Dedifferentiated amniotic fluid mesenchymal stem cell (primary cell): Measurements from ENCODE around the gene MYL5.

Experiments
- DNase-seq: peaks from one replicate; pipeline ENCODE4 v3.0.0-alpha.2; 2016; ENCODE audit errors: extremely low spot score

The MYL5 gene

GRCh38 chr4:675036-675882 is 917 bp downstream of the MYL5 start:
- no peak for DNase-seq

- no peak for DNase-seq
Measured at GRCh38 chr4:675980-676870, 1.9 kb downstream of the MYL5 start.

DNA sequence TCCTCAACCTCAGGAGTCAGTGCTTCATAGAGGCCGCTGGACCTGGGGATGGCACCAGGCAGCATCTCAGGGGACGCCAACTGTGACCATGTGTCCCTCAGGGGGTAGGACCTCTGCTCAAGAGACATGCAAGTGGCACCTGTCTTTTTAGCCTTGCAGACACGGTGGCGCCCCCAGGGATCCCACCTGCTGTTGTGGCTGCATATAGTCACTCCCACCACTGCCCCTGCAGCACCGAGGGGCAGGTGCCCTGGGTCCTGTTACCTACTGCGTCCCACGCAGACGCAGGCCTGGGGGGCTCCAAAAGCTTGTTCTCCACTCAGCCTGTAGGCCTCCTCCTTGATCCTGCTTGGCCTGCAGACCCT is 2.5 kb downstream of the MYL5 start:
- DNase-seq, result no peak

DNA sequence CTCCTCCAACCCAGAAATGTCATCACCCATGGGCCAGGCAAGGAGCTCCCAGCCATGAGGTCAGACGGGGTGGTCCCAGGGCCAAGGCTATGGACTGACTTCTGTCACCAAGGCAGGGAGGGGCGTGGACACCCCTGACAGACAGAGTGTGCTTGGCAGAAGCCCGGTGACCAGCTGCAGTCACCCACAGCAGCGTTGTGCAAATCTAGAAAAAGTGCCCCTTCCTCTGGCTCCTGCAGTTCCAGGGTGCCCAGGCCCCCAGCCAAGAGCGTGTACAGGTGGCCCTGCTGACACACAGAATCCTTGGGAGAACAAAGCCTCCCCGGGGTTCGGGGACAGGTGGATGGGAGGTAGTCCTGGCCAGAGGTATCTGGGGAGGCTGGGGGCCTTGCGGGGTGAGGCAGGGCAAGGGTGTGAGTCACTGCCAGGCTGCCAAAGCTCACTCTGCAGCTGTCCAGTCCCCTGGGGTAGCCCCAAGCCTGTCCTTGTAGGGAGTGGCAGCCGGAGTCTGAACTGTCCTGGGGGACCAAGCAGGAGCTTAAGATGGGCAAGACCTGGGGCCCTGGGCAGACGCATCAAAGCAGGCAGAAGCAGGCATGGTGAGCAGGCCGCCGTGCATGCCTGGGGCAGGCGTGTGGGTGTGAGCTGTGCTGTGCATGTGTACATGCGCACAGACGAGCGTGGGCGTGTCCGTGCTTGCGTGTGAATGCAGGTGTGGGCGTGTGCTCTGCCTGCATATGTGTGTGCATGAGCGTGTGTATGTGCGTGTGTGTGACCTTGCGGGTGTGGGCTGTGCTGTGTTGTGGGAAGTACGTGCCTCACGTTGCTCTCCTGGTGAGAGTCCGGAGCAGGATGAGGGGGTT is 3.3 kb downstream of the MYL5 start:
- no peak for DNase-seq

- DNase-seq, result no peak
Measured at GRCh38 chr4:678331-679103, 4.2 kb downstream of the MYL5 start.

DNA sequence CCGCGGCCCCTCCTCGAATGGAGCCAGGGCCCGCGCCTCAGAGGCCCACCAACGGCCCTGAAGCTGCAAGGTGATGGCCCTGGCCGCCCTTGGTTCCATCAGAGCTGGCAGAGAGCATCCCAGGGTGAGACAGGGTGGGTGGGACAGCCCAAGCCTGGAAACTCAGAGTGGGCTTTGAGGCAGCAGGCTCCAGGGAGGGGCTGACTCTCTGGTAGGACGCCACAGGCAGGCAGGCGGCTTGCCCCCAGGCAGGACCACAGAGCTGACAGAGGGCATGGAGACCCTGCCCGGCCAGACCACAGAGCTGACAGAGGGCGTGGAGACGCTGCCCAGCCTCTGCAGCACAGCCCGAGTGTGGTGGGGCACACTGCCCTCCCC is 4.8 kb downstream of the MYL5 start:
- no peak for DNase-seq

GRCh38 chr4:679629-680028 is 5.3 kb downstream of the MYL5 start:
- DNase-seq, result no peak

DNA sequence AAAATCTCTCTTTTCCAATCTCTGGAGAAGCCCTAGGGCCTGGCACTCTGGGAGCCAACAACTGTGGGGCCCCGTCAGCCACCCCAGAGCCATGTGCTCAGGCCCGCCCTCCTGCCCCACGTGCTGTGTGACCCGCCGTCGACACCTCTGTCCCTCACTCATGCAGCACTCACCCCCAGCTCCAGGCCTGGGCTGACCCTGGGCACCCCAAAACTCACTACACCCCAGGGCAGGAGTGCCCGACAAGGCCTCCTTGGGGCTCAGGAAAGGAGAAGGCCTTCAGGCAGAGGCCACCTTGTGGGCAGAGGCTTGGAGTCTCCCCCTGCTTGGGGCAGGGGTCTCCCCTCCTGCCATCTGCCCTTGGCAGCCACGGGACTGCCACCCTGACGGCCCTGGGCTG is 5.7 kb downstream of the MYL5 start:
- no peak for DNase-seq

DNA sequence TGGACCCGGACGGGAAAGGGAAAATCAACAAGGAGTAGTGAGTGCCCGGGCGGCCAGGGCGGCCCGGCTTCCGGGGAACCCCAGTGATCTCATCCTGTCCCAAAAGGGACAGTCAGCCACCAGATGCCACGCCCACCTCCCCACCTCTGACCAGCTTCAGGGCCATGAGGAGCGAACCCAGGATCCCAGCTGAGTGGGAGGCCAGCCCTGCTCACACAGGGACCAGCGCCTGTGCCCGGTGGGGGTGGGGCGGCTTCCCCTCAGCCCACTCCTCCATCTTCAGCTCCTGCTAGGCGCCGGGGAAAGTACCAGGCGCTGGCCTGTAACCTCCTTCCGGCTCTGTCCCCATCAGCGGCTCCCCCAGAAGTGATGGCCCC is 6.2 kb downstream of the MYL5 start:
- no peak for DNase-seq

GRCh38 chr4:680928-681645 is 6.7 kb downstream of the MYL5 start:
- DNase-seq, result no peak

GRCh38 chr4:681736-682451 is 7.6 kb downstream of the MYL5 start:
- DNase-seq, result no peak

- no peak for DNase-seq
Measured at GRCh38 chr4:682490-683172, 8.3 kb downstream of the MYL5 start.

DNA sequence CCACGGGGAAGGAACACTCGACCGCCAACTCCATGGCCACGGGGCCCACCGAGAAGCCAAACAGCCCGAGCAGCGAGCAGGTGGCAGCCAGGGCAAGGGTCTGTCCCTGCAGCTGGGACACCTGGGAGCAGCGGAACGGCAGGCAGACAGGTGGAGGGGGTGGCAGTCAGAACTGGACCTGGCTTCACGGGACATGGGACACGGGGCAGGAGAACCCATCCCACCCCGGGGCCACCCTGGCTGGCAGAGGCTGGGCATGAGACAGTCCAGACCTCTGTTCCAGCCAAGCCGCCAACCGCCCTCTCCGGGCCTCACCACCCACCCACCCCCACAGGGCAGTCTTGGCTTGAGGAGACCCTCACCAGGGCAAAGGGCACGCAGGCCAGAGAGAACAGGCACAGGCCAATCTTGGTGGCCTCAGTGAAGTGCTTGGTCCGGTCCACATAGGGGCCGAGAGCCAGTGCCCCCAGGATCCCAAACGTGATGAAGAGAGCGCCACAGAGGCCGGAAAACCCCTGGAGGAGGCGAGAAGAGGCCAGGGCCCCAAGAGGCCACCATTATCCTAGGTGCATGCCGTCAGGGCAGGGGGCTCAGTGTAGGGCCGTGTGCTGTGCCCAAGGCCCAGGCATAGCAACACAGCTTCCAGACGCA is 9.0 kb downstream of the MYL5 start:
- DNase-seq, result no peak

DNA sequence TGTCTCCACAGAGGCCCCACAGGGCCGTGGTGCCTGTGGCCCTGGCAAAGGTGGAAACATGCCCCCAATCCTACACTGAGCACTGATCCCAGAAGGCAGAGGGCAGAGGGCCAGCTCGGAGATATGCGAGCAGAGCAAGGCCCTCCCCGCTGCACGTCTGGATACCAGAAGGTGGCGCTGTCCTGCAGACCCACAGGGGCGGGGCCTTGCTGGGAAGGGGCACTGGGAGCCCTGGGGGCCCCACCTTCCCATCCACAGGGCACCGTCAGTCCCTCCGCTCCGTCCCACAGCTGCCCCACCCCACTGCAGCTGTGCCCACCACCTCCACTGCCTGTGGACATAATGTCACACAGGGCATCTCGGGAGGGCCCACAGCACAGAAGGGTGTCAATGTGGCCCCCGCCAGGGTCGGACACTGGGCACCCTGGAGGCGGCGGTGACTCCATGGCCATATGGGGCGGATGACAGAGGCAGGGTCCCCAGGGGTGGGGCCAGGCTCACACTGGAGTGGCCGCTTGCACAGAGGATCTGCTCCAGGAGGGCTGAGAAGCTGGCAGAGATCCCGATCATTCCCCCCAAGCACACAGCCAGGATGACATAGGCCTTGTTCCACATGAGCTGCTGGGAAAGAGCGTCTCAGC is 9.8 kb downstream of the MYL5 start:
- DNase-seq, result no peak

DNA sequence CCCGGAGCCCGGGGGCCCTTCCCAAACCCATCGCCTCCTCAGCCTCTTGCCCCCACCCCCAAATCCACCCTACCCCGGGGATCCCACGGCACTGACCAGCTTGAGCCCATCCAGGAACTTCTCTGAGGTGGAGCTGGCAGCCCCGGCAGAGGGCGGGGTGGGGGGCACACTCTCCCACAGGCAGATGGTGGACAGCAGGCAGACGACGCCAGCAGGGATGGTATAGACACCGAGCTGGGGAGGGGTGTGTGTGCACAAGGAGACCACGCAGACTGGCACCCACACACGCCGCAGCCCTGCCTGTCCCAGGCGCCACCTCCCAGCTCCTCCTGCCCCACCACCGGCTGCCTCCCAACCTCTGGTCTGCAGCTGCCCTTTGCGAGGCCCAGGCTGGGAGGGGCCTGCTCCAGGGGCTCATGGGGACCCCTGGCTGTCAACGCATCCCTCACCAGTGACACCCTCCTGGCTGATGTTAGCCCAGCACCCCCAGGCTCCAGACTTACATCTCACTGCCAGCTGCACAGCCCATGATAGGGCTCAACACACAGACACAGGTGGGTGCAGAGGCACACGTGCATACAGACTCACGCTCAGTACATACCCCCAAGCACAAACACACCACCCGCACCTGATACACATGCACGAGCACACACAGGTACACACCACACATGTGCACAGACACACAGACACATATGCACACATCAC is 10.4 kb downstream of the MYL5 start:
- DNase-seq, result no peak

DNA sequence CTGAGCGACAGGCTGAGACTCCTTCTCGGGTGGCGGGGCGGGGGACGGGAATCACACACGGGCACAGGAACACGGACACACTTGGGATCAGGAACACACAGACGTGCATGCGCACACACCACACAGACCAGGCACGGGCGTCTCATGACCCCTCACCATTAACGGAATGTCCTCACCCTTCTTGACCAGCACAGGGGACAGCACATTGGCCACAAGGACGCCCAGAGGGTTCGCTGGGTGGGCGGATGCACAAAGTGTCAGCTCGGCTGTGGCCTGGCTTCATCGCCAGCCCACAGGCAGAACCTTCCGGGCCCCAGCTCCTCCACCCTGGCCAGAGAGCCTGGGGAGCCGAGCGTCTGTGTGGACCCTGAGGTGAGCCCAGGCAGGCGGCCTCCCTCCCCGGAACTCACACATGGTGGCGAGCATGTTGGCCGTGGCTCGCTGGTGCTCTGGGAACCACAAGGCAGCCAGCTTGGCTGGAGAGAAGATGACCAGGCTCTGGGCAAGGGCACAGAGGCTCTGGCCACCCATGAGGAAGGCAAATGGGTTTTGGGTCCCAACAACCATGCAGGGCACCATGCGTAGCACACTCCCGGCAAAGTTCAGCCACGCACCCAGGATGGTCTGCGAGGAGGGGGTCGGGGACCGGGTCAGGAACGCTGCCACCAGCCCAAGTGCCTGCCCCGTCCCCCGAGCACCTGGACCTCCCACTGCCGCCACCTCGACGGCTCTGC is 11.5 kb downstream of the MYL5 start:
- DNase-seq, result no peak

- no peak for DNase-seq
Measured at GRCh38 chr4:686413-687040, 12.2 kb downstream of the MYL5 start.
